Measurements from ENCODE around the gene CCR9.

The CCR9 gene

GRCh38 chr3:45906681-45907407, 20.5 kb downstream of the CCR9 start:
- in situ Hi-C loops (cut with HindIII; ENCODE audit: low sequenced_read_pairs): no loop called here

GRCh38 chr3:45907769-45908705, 21.7 kb downstream of the CCR9 start:
- in situ Hi-C loops (cut with HindIII; ENCODE audit: low sequenced_read_pairs): no loop called here

DNA sequence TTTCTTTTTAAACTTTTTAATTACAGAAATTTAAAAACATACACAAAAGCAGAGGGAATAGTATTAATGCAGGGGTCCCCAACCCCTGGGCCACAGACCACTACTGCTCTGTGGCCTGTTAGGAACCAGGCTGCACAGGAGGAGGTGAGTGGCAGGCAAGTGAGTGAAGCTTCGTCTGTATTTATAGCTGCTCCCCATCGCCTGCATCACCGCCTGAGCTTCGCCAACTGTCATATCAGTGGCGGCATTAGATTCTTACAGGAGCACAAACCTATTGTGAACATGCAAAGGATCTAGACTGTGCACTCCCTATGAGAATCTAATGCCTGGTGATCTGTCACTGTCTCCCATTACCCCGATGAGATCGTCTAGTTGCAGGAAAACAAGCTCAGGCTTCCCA, 22.4 kb downstream of the CCR9 start:
- in situ Hi-C loops (cut with HindIII; ENCODE audit: low sequenced_read_pairs): no loop called here

- in situ Hi-C loops (cut with HindIII; ENCODE audit: low sequenced_read_pairs): no loop called here
Observed at GRCh38 chr3:45909542-45909941, 23.2 kb downstream of the CCR9 start.

- in situ Hi-C loops (cut with HindIII; ENCODE audit: low sequenced_read_pairs): no loop called here
Observed at GRCh38 chr3:45910892-45911291, 24.5 kb downstream of the CCR9 start.

DNA sequence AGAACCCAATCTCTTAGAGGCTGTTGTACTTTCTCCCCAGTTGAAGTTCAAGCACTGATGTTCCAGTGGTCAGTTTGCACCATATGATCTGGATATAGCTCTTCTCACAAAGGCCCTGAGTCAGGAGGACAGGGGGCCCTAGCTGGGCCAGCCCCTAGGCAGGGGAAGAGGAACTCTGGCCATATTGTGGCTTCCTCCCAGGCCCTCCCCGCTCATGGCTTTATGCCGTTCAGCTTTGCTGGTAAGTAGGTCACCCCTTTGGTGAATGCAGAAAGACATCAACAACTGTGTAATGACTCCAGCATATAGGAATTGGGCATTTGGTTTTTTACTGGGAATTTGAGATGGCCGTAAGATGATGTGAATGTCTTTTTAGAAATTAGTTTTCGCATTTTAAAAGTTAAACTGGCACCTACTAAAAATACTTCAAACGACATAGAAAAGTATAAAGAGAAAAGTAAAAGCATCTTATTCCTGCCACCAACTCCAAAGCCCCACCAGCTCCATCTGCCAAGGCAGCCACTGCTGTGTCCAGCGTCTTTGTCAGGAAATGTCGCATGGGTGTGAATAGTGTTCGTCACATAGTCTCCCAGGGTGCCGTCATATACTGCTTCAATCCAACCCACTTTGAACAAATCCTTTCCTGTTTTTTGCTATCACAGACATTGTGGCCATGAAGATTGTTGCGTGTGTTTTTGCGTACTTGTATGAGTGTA, 25.3 kb downstream of the CCR9 start:
- in situ Hi-C loops (cut with HindIII; ENCODE audit: low sequenced_read_pairs): no loop called here

DNA sequence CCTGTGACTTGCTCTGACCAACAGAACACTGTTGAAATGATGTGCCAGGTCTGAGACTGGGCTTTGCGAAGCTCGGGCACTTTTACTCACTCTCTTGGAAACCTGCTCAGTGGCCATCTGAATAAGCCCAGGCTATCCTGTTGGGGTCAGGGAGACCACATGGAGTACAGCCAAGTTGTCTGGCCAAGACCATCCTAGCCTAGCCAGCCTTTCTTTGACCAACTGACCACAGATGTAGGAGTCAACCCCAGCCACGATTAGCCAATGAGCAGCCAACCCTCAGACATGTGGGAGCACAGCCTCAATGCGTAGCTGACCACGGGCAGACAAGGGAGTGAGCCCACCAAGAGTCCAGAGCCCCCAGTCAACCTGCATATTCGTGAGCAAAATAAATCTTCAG, 26.1 kb downstream of the CCR9 start:
- in situ Hi-C loops (cut with HindIII; ENCODE audit: low sequenced_read_pairs): no loop called here

- in situ Hi-C loops (cut with HindIII; ENCODE audit: low sequenced_read_pairs): no loop called here
Observed at GRCh38 chr3:45914362-45915058, 28.2 kb downstream of the CCR9 start.

DNA sequence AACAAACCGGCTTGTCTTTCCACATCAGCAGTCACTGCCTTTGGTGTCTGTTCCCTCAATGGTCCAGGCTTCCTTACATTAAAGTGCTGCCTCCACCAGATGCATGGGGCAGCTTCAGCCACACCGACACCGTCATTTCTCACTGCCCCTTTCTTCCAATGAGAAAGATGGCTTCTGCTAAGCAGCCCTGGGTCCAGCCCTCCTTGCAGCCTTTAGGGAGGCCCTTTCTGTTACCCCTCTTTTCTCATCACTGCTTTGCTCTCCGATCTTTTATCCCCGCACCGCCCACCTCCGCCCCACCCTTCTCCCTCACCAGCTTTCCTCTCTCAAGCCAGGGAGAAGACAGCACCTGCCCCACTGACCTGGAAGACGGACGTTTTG, 28.7 kb downstream of the CCR9 start:
- in situ Hi-C loops (cut with HindIII; ENCODE audit: low sequenced_read_pairs): no loop called here

DNA sequence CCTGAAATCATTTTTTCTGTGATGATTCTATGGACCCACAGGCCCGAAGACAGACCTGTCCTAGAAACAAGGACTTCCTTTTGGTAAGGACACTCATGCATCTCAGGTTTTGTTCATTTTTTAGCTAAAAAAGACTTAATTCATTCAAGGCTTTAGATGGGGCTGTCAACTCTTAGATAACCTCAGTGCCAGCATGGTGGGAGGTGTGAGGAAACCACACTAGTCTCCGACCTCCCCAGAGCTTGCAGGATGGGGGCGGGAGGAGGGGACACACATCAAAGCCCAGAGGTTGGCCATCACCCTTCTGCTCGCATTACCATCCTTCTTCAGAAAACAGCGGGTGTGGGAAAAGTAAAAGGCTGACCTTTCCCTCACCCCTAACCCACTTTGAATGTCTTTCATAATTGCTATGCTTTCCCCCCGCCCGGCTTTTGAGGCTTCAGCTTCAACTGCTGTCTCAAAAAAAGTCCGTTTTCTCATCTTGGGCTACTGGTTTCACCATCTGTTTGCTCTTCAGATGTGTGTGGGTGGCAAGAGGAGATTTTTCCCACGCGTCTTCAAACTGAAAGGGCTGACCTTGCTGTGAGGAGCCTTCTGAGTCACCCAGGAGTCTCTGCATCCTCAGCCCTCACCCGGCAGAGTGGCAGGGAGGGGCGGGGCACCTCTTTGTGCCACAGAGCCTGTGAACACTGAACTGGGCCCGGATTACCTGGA, 29.3 kb downstream of the CCR9 start:
- in situ Hi-C loops (cut with HindIII; ENCODE audit: low sequenced_read_pairs): no loop called here

DNA sequence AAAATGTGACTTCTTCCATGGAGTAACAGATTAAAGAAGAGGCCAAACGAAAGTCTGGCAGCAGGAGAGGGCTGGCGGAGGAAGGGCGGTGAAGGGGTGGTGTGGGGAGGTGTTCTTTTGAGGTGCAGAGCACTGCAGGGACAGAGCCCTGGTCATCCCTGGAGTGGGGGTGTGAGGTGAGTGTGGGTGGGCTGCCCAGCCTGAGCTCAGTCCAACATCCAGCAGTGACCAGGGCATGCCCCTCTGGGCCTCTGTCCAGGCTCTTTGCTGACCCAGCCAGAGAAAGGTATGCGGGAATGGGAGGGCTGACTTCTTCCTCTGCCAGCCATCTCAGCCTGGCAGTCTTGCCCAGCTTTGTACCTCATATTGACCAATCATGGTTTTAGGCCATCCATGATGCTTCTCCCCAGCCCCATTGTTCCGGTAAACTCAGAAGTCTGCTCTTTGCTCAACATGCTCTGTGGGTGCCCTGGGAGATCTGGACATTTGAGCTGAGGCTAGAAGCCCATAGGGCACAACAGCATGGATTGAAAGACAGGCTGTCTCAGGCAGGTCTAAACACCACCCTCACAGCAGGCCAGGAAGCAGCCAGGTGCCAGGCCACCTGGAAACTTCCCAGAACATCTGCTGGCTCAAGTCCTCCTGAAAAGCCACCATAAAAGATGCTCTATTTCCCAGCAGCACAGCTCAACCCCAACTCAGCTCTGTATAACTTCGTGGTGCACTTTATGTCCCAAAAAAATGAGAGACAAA, 31.0 kb downstream of the CCR9 start:
- in situ Hi-C loops (cut with HindIII; ENCODE audit: low sequenced_read_pairs): no loop called here

- in situ Hi-C loops (cut with HindIII; ENCODE audit: low sequenced_read_pairs): loop anchor here (5.0 kb wide), 1 partner anchor 54 kb away; no protein-coding TSS in a partner anchor
Observed at GRCh38 chr3:45921158-45922038, 35.1 kb downstream of the CCR9 start.

DNA sequence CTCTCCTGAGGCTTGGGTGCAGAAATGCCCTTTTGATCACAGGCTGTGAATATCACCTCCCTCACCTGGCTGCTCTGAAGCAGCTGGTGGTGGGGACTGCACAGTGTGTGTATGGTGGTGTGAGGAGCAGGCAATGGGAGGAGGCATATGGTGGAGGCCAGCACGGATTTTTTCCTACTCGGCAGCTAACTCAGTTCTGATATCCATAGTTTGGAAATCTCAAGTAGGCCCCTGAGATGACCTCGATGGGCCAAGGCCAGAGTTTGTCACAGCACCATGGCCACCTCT, 35.6 kb downstream of the CCR9 start:
- in situ Hi-C loops (cut with HindIII; ENCODE audit: low sequenced_read_pairs): loop anchor here (5.0 kb wide), 1 partner anchor 55 kb away; no protein-coding TSS in a partner anchor

DNA sequence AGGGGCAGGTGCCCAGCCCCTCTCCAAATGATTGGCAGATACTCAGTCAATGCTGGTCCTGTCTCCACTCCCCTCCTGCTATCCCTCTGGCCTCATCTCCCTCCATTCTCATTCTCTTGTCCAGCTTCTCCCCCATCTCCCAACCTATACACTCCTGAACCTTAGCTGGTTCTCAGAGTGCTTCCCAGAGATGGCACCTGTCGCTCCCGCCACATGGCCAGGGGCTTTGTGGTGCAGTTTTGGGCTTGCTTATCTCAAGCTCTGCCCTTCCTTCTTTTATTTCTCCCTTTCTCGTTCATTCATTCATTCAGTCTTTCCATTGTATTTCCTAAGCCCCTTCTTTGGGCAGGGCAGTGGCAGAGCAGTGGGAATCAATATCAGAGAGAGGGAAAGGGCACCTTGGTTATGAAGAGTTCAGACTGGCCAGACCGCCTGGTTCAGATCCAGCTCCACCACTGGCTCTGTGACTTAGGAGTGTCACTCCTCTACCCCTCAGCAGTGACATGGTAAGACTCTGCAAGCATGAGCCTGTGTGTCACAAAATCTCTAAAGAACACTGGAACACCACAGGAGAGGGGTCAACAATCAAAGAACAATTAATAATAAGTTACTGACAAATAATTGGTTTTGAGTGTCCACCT, 36.7 kb downstream of the CCR9 start:
- in situ Hi-C loops (cut with HindIII; ENCODE audit: low sequenced_read_pairs): loop anchor here (5.0 kb wide), 1 partner anchor 56 kb away; no protein-coding TSS in a partner anchor

GRCh38 chr3:45923755-45924154, 37.4 kb downstream of the CCR9 start:
- in situ Hi-C loops (cut with HindIII; ENCODE audit: low sequenced_read_pairs): loop anchor here (5.0 kb wide), 1 partner anchor 56 kb away; no protein-coding TSS in a partner anchor

GRCh38 chr3:45927881-45928280, 41.5 kb downstream of the CCR9 start:
- in situ Hi-C loops (cut with HindIII; ENCODE audit: low sequenced_read_pairs): no loop called here

- in situ Hi-C loops (cut with HindIII; ENCODE audit: low sequenced_read_pairs): no loop called here
Observed at GRCh38 chr3:45929042-45929679, 42.8 kb downstream of the CCR9 start.

DNA sequence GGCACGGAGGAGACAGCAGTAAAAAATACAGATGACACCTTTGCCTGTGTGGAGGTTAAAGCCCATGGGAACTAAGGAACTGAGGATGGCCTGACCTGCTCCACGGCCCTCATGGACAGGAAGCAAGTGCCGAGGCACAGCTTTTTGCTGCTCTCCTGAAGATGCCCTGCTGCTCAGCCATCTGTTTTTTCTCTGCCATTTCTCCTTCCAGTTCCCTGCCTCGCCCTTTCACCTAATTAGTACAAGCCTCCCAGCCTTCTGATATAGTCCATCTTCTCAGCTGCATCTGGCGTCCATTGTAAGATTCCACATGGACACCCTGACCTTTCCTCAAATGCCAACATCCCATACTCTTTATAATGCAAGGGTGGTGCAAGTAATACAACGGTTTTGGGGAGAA, 45.2 kb downstream of the CCR9 start:
- in situ Hi-C loops (cut with HindIII; ENCODE audit: low sequenced_read_pairs): no loop called here

All from endothelial cell of hepatic sinusoid (primary cell).